ENCODE data around the gene MSH3. TPM values are rescaled to one million over a fixed set of nuclear protein-coding genes. Genes with fewer than 3 reads are reported as not detected.

The MSH3 gene
- total RNA-seq, 4 donors from 2014 or later = 14.5 to 27.2 (median 21.5) TPM

DNA sequence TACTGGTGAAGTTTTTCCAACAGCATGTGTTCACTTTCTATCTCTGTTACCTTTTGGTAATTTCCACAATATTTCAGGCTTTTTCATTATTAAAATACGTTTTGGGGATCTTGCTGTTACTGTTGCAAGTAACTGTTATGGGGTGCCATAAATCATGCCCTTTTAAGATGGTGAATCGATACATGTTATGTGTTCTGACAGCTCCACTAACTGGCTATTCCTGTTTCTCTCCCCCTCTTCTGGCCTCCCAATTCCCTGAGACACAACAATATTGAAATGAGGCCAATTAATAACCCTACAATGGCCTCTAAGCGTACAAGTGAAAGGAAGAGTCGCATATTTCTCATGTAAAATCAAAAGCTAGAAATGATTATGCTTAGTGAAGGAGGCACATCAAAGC, 13.1 kb upstream of the MSH3 start:
- no peak overlapping the region for H3K4me3 ChIP-seq
- no peaks in the 10 kb centered on the region for H3K27me3 ChIP-seq
- TF ChIP-seq, protein P1, sequence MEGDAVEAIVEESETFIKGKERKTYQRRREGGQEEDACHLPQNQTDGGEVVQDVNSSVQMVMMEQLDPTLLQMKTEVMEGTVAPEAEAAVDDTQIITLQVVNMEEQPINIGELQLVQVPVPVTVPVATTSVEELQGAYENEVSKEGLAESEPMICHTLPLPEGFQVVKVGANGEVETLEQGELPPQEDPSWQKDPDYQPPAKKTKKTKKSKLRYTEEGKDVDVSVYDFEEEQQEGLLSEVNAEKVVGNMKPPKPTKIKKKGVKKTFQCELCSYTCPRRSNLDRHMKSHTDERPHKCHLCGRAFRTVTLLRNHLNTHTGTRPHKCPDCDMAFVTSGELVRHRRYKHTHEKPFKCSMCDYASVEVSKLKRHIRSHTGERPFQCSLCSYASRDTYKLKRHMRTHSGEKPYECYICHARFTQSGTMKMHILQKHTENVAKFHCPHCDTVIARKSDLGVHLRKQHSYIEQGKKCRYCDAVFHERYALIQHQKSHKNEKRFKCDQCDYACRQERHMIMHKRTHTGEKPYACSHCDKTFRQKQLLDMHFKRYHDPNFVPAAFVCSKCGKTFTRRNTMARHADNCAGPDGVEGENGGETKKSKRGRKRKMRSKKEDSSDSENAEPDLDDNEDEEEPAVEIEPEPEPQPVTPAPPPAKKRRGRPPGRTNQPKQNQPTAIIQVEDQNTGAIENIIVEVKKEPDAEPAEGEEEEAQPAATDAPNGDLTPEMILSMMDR (IDR thresholded peaks at IDR 0.05) = no peak
- TF ChIP-seq POLR2A (IDR thresholded peaks at IDR 0.05) = no peak
- peaks cover 0 to 57% (median 0%) of the 10 kb centered on the region in 3 donors for H3K36me3 ChIP-seq
- H3K9me3 ChIP-seq = no peaks in the 10 kb centered on the region
- no peak for DNase-seq
- no peaks in the 10 kb centered on the region for H3K4me1 ChIP-seq
- H3K27ac ChIP-seq = no peak overlapping the region

DNA sequence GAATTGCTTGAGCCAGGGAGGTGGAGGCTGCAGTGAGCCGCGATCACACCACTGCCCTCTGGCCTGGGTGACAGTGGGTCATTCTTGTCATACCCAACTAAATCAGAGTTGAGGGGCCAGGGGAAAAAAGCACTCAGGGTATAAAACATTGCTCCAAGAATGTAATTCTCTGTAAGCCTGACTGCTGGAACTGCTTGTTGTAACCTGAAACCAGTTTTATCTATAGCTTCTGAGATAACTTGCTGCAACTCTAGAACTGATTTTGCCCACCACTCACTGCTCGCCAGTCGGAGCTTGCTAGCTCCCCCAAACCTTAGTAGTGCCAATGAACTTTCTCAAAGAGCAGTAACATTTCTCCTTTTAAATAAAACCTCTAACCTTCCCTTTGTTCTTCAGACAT, 9.6 kb upstream of the MSH3 start:
- TF ChIP-seq, protein P1 (IDR thresholded peaks at IDR 0.05) = no peak
- no peak for TF ChIP-seq POLR2A (IDR thresholded peaks at IDR 0.05)
- H3K36me3 ChIP-seq = peaks cover 0 to 53% (median 0%) of the 10 kb centered on the region in 3 donors
- no peaks in the 10 kb centered on the region for H3K4me1 ChIP-seq
- no peak overlapping the region for H3K27ac ChIP-seq
- H3K9me3 ChIP-seq = no peaks in the 10 kb centered on the region
- no peak overlapping the region for H3K4me3 ChIP-seq
- no peak for DNase-seq
- no peaks in the 10 kb centered on the region for H3K27me3 ChIP-seq

DNA sequence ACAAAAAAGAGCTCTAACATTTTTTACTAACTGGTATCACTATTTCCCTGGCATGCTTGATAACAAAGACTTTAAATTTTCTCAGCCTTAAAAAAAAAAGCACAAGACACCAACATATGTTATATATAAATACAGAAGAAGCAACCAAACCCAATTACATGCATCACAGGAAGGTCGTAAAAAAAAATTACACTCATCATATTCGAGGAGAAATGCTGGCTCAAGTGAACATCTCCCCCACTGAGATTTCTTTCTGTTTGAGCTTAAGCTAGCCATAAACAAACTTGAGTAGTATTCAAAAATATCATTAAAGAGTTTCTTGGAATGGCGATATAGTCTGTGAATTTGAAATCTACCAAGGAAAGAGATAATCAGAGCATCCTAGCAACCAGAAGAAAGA, 7.5 kb upstream of the MSH3 start:
- H3K27me3 ChIP-seq = no peaks in the 10 kb centered on the region
- DNase-seq = no peak
- H3K4me3 ChIP-seq = no peak overlapping the region
- no peak overlapping the region for H3K27ac ChIP-seq
- H3K36me3 ChIP-seq = peaks cover 0 to 38% (median 0%) of the 10 kb centered on the region in 3 donors
- no peaks in the 10 kb centered on the region for H3K4me1 ChIP-seq
- TF ChIP-seq POLR2A (IDR thresholded peaks at IDR 0.05) = no peak
- TF ChIP-seq, protein P1 (IDR thresholded peaks at IDR 0.05) = no peak
- H3K9me3 ChIP-seq = no peaks in the 10 kb centered on the region

DNA sequence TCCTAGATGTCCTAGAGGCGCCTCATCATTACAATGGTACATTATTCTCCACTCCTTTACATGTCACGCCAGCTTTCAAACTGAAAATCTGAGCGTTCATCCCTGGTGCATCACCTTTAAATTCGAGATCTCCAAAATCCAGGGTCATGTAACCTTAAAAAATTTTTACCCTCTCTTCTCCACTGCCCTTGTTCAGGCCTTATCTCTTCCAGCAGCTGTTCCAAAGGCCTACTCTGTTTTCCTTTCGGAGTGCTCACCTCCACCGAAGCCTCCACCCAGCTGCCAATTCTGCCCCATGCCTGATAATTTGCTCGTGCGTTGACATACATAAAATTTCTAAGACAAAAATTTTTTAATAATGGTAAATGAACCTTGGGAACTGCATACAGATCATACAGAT, 950 bp upstream of the MSH3 start:
- TF ChIP-seq, protein P1 (IDR thresholded peaks at IDR 0.05) = no peak
- no peak for TF ChIP-seq POLR2A (IDR thresholded peaks at IDR 0.05)
- peak overlapping the region in 3 of 4 donors; percentile 21 to 99 (median 97) for H3K27ac ChIP-seq
- H3K4me1 ChIP-seq = peaks cover 5 to 10% (median 7%) of the 10 kb centered on the region in 4 donors
- H3K36me3 ChIP-seq = peaks cover 0 to 16% (median 0%) of the 10 kb centered on the region in 3 donors
- no peaks in the 10 kb centered on the region for H3K9me3 ChIP-seq
- no peak for DNase-seq
- H3K27me3 ChIP-seq = no peaks in the 10 kb centered on the region
- H3K4me3 ChIP-seq = peak overlapping the region in 3 of 4 donors; percentile 85 to 97 (median 90)

DNA sequence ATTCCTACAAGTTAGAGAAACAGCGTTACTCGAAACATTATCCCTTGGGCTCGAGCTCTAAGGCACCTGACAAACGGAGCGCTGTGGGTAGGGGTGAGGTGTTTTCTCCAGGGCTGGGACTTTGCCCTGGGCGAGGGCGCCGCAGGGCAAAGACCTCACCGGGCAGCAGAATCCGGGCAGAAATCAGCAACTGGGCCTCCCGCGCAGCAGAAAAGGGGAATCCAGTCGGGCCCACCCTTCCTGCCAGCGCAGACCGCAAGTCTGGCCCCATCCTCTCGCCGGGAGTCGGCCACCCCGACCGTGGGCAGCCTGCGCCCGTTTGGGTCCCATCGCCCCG, 430 bp upstream of the MSH3 start:
- H3K9me3 ChIP-seq = no peaks in the 10 kb centered on the region
- peak overlapping the region; percentile 79 to 97 (median 88) for H3K4me3 ChIP-seq
- no peaks in the 10 kb centered on the region for H3K27me3 ChIP-seq
- H3K27ac ChIP-seq = peak overlapping the region; percentile 92 to 99 (median 97)
- H3K36me3 ChIP-seq = peaks cover 0 to 22% (median 0%) of the 10 kb centered on the region in 3 donors
- peak in 2 of 3 donors; percentile 81 to 83 for DNase-seq
- H3K4me1 ChIP-seq = peaks cover 5 to 10% (median 7%) of the 10 kb centered on the region in 4 donors
- TF ChIP-seq POLR2A (IDR thresholded peaks at IDR 0.05) = no peak
- TF ChIP-seq, protein P1 (IDR thresholded peaks at IDR 0.05) = no peak
